GM21515 (cell line): Measurements from ENCODE around the gene SERTM1.

Experiments used
- ATAC-seq: cut with Tn5 transposase; IDR thresholded peaks from one replicate; pipeline ENCODE4 v1.9.1; 2021; ENCODE audit not compliant: unreplicated experiment

Gene SERTM1

DNA sequence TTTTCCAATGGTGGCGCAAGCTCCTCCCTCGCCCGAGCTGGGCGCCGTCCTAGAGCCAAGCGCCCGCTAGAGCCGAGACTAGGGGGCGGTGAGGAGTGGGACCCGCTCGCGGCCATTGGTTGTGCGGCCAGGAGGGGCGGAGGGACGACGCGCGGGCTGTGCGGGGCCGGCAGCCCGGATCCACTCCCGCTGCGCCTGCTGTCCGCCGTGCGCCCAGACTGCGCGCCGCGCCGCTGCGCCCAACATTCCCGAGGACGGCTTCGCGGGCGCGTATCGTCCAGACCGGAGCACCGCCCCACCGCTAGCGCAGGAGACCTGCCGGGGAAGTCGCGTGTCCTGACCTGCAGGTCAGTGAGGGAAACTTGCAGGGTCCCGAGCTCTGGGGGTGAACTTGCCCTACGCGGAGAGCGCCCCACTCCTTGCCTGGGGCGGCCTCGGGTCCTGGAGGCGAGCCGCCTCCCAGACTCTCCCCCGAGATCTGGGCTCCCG lies at the start of gene SERTM1:
SERTM1 (plus strand) TSS at position 183 of the 489 bp plus-strand sequence. CDS start 21,059 bp downstream, outside the sequence.
- ATAC-seq: no peak

DNA sequence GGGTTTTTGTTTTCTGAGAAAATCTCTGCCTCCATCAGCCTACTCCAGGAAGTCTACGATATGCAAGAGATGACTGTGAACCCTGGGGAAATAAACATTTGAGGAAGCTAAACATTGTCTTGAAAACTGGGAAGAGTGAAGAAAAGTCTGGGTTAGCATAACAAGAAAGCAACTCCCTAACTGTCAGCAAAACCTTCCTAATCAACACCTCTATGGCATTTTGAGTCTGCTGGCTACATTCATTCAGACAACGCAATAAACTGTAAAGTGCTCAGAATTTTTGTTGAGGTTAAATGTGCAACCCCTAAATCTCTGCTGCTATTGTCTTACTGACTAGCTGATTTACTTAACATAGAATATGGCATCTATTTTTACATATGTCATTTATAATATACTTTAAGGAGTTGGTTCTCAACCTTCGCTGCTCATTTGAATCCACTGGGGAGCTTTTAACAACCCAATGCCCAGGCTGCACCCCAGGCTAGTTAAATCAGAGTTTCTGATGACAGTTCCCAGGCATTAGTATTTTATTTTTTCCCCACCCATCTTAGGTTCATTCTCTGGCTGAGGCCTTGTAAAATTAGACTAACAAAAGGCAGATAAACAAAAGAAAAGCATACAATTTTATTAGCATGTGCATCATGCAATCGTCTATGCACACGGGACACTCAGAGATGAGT lies 45.3 kb upstream of the SERTM1 start:
- ATAC-seq: no peak

DNA sequence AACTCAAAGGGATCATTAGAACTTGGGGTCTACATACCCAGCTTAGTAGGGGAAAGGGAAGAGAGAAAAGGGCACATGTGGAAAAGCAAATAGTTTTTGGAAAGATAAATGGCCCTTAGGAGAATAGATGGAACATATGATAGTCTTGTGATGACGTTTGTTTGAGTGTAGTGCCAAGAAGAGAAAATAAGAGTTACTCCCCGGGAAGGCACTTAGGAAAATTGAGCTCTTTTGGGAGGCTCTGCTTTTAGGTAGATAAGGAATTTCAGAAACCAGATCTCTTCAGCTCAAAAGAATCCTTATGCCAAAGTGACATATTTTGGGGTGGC lies 44.8 kb upstream of the SERTM1 start:
- ATAC-seq: no peak

DNA sequence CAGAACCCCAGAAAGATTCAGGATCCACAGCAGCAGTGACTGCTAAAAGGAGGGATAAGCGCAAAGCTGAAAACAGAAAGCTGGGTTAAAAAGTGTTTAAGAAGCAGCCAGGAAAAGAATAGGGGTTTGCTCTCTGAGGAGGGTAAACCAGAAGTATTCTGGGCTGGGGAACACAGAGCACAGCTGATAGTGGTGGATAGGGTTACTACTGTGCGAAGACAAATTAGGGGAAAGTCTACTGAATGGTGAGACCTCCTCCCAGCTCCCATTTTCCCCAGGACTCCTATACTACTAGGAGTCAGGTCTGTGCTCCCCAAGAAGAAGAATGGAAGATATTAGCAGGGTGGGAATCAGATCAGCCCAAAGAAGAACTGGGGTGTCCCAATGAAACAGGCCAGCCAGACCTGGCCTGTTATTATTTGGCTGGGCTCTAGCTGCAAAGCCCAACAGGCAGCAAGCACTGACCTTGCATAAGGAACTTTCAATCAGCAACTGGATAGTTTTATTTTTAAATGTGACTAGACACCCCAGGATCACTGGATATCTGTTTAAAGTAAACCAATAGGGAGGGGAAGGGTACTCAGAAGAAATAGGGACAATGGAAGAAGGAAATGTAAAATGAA lies 43.5 kb upstream of the SERTM1 start:
- ATAC-seq: no peak

DNA sequence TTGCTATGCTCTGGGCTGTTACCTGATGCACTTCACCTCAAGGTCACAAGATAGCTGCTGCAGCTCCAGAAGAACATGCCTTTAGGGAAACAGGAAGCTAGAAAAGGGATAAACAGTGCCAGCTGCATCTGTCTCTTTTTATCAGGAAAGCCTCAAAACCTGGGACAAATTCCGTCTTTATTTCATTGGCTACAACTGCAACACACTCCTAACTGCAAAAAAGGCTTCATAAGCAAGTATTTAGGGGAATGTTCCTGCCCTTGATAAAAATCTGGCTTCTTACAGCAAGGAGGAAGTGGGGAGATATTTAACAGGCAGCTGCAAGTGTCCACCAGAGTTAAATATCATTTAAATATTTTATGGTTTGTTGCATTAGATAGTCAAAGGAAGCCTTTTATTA lies 34.2 kb upstream of the SERTM1 start:
- ATAC-seq: no peak

GRCh38 chr13:36650611-36651010 lies 23.2 kb upstream of the SERTM1 start:
- no peak for ATAC-seq

GRCh38 chr13:36665630-36666029 lies 8.2 kb upstream of the SERTM1 start:
- ATAC-seq: no peak

DNA sequence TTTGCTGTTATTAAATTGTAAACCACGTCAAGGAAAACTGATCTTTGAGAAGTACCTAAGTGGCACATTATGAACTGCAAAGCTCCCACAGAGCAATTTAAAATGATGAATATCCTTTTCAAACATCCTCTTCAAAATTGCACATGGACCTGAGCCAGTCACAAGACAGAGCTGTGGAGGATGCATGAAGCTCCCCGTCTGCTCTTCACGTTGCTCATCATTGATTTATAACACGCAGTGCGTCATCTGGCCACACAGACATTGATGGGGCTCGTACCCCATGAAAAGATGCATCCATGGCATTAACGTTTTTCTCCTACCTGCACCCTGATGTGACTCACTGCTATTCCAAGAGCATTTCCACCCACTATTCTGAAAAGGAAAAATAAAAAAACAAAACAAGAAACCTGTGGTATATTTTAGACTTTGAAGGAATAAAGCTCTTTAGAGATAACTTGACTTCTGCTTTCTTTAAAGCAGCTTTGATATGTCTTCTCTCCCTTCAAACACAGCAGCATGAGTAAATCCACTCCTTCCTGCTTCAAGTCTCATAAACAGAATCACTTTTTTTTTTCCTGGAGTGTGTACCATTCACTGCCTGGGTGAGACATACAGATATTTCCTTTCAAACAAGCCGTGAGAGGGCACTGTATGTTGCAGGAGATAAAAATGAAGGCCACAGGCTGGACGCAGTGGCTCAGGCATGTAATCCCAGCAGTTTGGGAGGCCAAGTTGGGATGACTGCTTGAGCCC lies 7.2 kb upstream of the SERTM1 start:
- ATAC-seq: no peak

DNA sequence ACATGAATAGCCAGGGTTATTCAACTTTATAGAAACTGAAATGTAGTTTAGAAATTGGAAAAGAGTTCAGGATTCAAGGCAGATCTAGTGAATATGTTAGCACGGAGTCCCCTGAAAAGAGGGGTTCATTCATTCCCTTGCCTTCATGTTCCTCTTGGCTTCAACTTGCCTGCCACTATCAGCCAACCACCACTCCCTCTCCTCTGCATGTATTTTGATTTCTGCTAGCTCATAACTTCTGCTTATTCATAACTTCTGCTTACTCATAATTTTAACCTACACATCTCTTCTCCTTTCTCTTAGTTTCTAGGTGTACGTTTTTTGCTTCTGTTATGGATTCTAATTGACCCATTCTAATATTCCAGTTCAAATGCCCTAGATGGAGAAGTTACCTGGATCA lies 5.5 kb upstream of the SERTM1 start:
- ATAC-seq: no peak

- ATAC-seq: no peak
These were observed 468 bp upstream of the SERTM1 start for GRCh38 chr13:36673352-36673751.

DNA sequence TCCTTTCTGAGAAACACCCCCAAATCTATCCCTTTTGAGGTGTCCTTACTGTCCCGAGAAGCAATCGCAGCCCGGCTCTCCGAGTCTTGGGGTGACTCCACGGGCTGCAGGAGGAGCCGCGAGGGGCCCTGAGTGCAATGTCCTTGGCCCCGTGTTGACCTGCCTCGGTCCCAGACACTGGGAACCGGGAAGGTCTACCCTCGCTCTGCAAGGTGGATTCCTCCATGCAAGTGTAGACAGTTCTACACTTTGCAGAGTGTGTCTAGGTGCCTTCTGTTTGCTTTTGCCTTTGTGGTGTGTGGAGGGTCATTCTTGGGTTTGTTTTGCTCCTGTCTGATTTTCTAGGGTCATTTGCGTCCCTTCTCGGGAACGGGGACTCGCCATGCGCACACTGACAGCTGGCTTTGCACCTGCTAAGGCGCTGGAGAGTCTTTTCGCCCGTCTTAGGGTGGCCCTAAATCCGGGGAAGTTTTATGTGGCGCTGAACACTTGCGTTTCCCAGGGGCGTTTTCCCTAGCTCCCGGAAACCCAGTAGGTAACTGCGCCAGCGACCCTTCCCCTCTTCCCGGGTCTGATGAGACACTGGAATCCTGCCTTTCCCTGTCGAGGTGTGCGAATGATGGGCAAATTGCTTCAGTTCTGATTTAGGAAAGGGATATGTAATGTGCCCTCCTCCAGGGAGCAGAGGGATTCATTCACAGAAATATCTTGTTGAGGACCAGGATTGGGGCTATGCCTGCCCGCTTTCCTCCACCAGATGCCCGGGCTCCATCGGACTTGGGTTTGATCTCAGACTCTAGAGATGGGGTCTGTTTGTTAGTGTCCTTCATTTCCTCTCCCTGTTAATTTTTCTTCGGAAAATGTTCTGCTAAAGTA lies 755 bp downstream of the SERTM1 start:
- no peak for ATAC-seq

- no peak for ATAC-seq
These were observed 1.4 kb downstream of the SERTM1 start for GRCh38 chr13:36675213-36675536.

DNA sequence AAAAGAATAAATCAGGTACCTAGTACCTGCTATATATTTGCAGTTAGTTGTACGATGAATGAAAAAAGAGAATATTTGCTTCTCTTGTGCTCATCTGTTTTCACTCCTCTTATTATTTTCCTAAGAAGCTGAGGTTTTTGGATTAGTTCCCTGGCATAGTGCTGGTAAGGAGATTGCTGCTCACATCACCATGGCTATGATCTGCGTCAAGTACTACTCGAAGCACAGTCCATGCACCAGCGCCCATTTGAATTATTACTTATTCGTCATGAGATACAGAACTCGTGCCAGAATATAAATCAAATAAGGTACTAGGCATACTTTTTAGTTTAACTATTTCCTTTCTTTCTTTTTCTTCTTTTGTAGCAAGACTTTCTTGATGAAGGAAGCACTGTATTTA lies 7.1 kb downstream of the SERTM1 start:
- no peak for ATAC-seq

GRCh38 chr13:36681894-36682624 lies 8.2 kb downstream of the SERTM1 start:
- ATAC-seq: no peak

DNA sequence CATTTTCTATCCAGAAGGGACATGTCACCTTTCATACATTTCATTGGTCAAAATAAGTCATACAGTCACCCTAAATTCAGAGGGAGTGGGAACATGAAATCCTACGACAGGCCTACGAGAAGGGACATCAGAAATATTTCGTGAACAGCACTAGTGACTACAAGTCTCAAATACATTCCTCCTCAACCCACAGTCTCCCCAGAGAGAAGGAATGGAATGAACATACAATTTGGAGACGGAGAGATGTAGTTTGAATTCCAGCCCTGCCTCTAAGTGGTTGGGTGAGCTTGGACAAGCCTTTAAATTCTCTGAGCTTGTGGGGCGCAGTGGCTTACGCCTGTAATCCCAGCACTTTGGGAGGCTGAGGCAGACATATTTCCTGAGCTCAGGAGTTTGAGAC lies 9.9 kb downstream of the SERTM1 start:
- ATAC-seq: no peak

- ATAC-seq: no peak
These were observed 12.1 kb downstream of the SERTM1 start for GRCh38 chr13:36685927-36686326.

DNA sequence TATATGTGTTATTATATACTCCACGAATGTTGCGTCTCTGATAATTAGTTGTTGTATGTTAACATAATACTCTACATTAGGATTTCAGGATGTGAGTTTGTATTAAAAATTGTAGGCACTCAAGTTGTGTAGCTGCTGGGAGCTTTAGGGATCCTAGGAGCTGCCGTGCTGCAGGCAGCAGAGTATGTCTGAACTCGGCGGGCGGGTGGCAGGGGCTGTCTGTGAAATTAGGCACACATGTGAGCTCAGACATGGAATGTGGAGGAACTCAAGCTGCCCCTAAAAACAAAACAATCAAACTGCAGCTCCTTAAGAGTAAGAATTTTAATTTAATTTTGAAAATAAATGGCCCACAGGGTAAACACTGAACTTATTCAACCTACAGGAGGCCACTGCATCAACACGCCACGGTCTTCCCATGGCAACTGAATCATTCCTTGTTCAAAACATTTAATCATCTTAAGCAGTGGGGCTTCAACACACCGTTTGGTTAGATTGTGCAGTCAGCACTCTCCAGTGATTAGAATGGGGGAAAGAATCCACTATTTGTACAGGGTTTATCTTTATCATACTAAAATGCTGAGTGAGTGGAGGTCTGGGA lies 22.7 kb downstream of the SERTM1 start:
- no peak for ATAC-seq

- ATAC-seq: no peak
These were observed 26.4 kb downstream of the SERTM1 start for GRCh38 chr13:36700170-36700569.

GRCh38 chr13:36706755-36707154 lies 32.9 kb downstream of the SERTM1 start:
- no peak for ATAC-seq
